ENCODE data around the gene MYL3. TPM values are rescaled to one million over a fixed set of nuclear protein-coding genes. Genes with fewer than 3 reads are reported as not detected.

MYL3 gene
- total RNA-seq, 1 experiment from 2014 or later = not detected

- Histone ChIP-seq H3K27ac (no peak overlapping the region), H3F3A (ENCODE audit: insufficient read depth, low read depth) (no peaks in the 10 kb centered on the region), H3K36me3 (ENCODE audit: low read depth) (no peaks in the 10 kb centered on the region), H3K4me1 (replicated peaks; ENCODE audit: insufficient read depth) (no peaks in the 10 kb centered on the region), H3K9me2 (ENCODE audit: insufficient read depth) (no peaks in the 10 kb centered on the region), H3K9me3 (ENCODE audit: insufficient read depth, low read depth) (no peaks in the 10 kb centered on the region), H3K27me3 (ENCODE audit: insufficient read depth, low read depth) (no peaks in the 10 kb centered on the region), H2AFZ (no peak overlapping the region), H3K4me3 (no peak overlapping the region), H3K4me2 (no peak overlapping the region), H4K20me1 (ENCODE audit: insufficient read depth) (no peaks in the 10 kb centered on the region), H3K79me2 (ENCODE audit: low read depth) (no peaks in the 10 kb centered on the region)
- ChIA-PET CTCF (no interaction called here), POLR2A (ENCODE audit: unreplicated experiment) (no interaction called here)
- intact Hi-C loops (cut with micrococcal nuclease; ENCODE audit: unreplicated experiment) = loop anchor here (5.0 kb wide), 1 partner anchor 417 kb away; no protein-coding TSS in a partner anchor
- DNase-seq = no peak
- TF ChIP-seq, protein P1, sequence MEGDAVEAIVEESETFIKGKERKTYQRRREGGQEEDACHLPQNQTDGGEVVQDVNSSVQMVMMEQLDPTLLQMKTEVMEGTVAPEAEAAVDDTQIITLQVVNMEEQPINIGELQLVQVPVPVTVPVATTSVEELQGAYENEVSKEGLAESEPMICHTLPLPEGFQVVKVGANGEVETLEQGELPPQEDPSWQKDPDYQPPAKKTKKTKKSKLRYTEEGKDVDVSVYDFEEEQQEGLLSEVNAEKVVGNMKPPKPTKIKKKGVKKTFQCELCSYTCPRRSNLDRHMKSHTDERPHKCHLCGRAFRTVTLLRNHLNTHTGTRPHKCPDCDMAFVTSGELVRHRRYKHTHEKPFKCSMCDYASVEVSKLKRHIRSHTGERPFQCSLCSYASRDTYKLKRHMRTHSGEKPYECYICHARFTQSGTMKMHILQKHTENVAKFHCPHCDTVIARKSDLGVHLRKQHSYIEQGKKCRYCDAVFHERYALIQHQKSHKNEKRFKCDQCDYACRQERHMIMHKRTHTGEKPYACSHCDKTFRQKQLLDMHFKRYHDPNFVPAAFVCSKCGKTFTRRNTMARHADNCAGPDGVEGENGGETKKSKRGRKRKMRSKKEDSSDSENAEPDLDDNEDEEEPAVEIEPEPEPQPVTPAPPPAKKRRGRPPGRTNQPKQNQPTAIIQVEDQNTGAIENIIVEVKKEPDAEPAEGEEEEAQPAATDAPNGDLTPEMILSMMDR (conservative IDR thresholded peaks at IDR 0.05) = no peak
- TF ChIP-seq EZH2 (IDR thresholded peaks at IDR 0.05; ENCODE audit: low read depth) = no peak
- BruUV-seq (replicated peaks) = no TSS peak
These were observed 41.3 kb upstream of the MYL3 start for GRCh38 chr3:46904303-46905212.

DNA sequence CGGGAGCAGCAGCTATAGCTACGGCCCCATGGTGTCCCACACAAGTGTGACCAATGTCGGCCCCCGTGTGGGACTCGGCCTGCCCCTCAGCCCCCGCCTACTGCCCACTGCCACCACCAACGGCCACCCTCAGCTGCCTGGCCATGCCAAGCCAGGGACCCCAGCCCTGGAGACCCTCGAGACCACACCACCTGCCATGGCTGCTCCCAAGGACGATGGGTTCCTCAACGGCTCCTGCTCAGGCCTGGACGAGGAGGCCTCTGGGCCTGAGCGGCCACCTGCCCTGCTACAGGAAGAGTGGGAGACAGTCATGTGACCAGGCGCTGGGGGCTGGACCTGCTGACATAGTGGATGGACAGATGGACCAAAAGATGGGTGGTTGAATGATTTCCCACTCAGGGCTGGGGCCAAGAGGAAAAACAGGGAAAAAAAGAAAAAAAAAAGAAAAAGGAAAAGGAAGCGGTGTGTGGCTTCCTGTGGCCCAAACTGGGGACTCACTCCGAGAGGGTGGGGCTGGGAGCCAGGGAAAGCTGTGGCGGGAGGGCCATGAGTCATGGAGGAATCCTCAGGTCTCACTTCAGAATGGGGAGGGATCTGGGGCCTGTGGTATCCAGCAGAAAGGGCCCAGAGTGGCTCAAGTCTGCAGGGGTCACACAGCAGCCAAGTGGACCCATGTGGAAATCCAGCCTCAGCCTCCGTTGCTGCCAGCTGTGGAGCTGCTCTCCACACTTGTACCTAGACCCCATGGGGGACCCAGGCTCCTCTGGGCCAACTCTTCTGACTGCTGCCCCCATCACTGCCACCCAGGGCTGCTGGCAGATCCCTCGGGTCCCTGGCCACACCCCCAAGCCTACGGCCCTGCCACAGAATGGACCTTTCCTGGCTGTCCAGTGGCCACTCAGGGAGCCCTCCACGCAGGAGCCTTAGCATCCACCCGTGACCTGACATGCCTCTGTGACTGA, 40.4 kb upstream of the MYL3 start:
- H3K27me3 ChIP-seq (ENCODE audit: insufficient read depth, low read depth) = no peaks in the 10 kb centered on the region
- no peaks in the 10 kb centered on the region for H3K9me2 ChIP-seq (ENCODE audit: insufficient read depth)
- ChIA-PET POLR2A (ENCODE audit: unreplicated experiment) (no interaction called here), CTCF (no interaction called here)
- intact Hi-C loops (cut with micrococcal nuclease; ENCODE audit: unreplicated experiment) = no loop called here
- no peak overlapping the region for H3K4me3 ChIP-seq
- no peaks in the 10 kb centered on the region for H3F3A ChIP-seq (ENCODE audit: insufficient read depth, low read depth)
- no peaks in the 10 kb centered on the region for H3K4me1 ChIP-seq (replicated peaks; ENCODE audit: insufficient read depth)
- no peaks in the 10 kb centered on the region for H3K36me3 ChIP-seq (ENCODE audit: low read depth)
- peak in 1 of 2 experiments; percentile 59 for DNase-seq
- no TSS peak for BruUV-seq (replicated peaks)
- no peak overlapping the region for H3K4me2 ChIP-seq
- no peaks in the 10 kb centered on the region for H3K79me2 ChIP-seq (ENCODE audit: low read depth)
- no peak overlapping the region for H2AFZ ChIP-seq
- no peak overlapping the region for H3K27ac ChIP-seq
- H3K9me3 ChIP-seq (ENCODE audit: insufficient read depth, low read depth) = no peaks in the 10 kb centered on the region
- no peaks in the 10 kb centered on the region for H4K20me1 ChIP-seq (ENCODE audit: insufficient read depth)
- TF ChIP-seq, protein P1 (conservative IDR thresholded peaks at IDR 0.05) = no peak
- TF ChIP-seq EZH2 (IDR thresholded peaks at IDR 0.05; ENCODE audit: low read depth) = no peak

DNA sequence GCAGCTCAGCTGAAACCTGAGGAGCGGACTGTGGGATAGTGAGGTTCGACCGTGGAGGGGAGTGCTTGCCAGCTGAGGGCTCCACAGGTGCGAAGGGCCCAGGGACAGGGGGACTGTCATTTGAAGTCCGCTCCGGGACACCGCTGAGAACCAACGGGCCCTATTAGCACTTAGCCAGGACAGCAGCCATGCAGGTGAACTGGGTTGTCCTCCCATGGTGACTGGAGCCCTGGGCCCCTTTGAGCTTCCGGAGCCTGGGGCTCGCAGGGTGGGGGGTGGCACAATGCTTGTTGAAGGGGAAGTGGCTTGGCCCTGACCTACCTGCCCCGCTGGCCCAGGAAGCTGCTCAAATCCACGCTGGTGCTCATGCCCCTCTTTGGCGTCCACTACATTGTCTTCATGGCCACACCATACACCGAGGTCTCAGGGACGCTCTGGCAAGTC, 39.0 kb upstream of the MYL3 start:
- CTCF ChIA-PET = no interaction called here

More for the DNA sequence above, 39.0 kb upstream of the MYL3 start:
- Histone ChIP-seq H3K4me2 (no peak overlapping the region), H3K36me3 (ENCODE audit: low read depth) (no peaks in the 10 kb centered on the region), H3F3A (ENCODE audit: insufficient read depth, low read depth) (no peaks in the 10 kb centered on the region), H3K9me3 (ENCODE audit: insufficient read depth, low read depth) (no peaks in the 10 kb centered on the region), H2AFZ (no peak overlapping the region), H3K9me2 (ENCODE audit: insufficient read depth) (no peaks in the 10 kb centered on the region), H3K27ac (no peak overlapping the region), H3K27me3 (ENCODE audit: insufficient read depth, low read depth) (no peaks in the 10 kb centered on the region), H3K4me1 (replicated peaks; ENCODE audit: insufficient read depth) (no peaks in the 10 kb centered on the region), H4K20me1 (ENCODE audit: insufficient read depth) (no peaks in the 10 kb centered on the region), H3K79me2 (ENCODE audit: low read depth) (no peaks in the 10 kb centered on the region), H3K4me3 (no peak overlapping the region)
- intact Hi-C loops (cut with micrococcal nuclease; ENCODE audit: unreplicated experiment) = no loop called here
- POLR2A ChIA-PET (ENCODE audit: unreplicated experiment) = no interaction called here
- no TSS peak for BruUV-seq (replicated peaks)
- TF ChIP-seq EZH2 (IDR thresholded peaks at IDR 0.05; ENCODE audit: low read depth) = no peak
- no peak for DNase-seq
